Astrocyte (in vitro differentiated cells and primary cell): ENCODE measurements around the gene RHOJ.
"Not testable (repeated sequence)": the region's sequence is repeated elsewhere in the genome, so short reads cannot be mapped to it uniquely, and the experiment has no call there.

Experiments used
- CTCF ChIP-seq: IDR thresholded peaks from 2 replicates; pipeline ENCODE4 v1.5.1; 2011; ENCODE audit warnings: low read depth, mild to moderate bottlenecking, inconsistent platforms, low read length, moderate library complexity; ENCODE audit not compliant: insufficient read depth
- EZH2 ChIP-seq: IDR thresholded peaks from 2 replicates; pipeline ENCODE4 v1.6.1; 2012; ENCODE audit warnings: mild to moderate bottlenecking, low read length, inconsistent platforms; ENCODE audit not compliant: insufficient read depth

GRCh38 chr14:63304429-63304828 lies 100.2 kb downstream of the RHOJ start:
- TF ChIP-seq CTCF, EZH2: not testable (repeated sequence)
